SU-DHL-6 (cell line): ENCODE results near the gene SLC35E4.
A peak's percentile ranks its signal among the peaks of the same experiment; 100 is the strongest.
"Not testable (repeated sequence)": the region's sequence is repeated elsewhere in the genome, so short reads cannot be mapped to it uniquely, and the experiment has no call there.

Experiments used
- H2AFZ ChIP-seq: fragments of 200-600 bp; sonication (generic); 2 replicates; pipeline ENCODE4 v1.6.1; 2014; ENCODE audit warnings: low read depth, mild to moderate bottlenecking, moderate library complexity, mixed read lengths, antibody characterized with exemption, low read length; ENCODE audit not compliant: severe bottlenecking
- H3F3A ChIP-seq: fragments of 200-600 bp; shearing (Covaris generic); 2 replicates; pipeline ENCODE4 v1.6.0; 2016; ENCODE audit warnings: antibody characterized with exemption, mild to moderate bottlenecking; ENCODE audit not compliant: insufficient read depth
- H3K27ac ChIP-seq: fragments of 200-600 bp; sonication (generic); 2 replicates; pipeline ENCODE4 v1.5.1; 2016; ENCODE audit warnings: low read depth, mild to moderate bottlenecking, low read length, moderate library complexity, mixed read lengths
- H3K27me3 ChIP-seq: fragments of 200-600 bp; sonication (generic), shearing (Covaris generic); 2 replicates; pipeline ENCODE4 v1.6.0; 2014; ENCODE audit warnings: mild to moderate bottlenecking, low read length
- H3K36me3 ChIP-seq: fragments of 200-600 bp; sonication (generic); 2 replicates; pipeline ENCODE4 v1.6.1; 2014; ENCODE audit warnings: mild to moderate bottlenecking, low read length, mixed read lengths
- H3K4me2 ChIP-seq: fragments of 300-600, 200-600 bp; shearing (Covaris generic), sonication (generic); 2 replicates; pipeline ENCODE4 v1.6.0; 2014; ENCODE audit warnings: low read length, low read depth, mild to moderate bottlenecking; ENCODE audit not compliant: poor library complexity, severe bottlenecking
- H3K4me3 ChIP-seq: fragments of 200-600 bp; sonication (generic); 2 replicates; pipeline ENCODE4 v1.5.1; 2014; ENCODE audit warnings: antibody characterized with exemption, low read length, mild to moderate bottlenecking, mixed read lengths; ENCODE audit not compliant: insufficient read depth, poor library complexity, severe bottlenecking
- H3K79me2 ChIP-seq: fragments of 200-600 bp; sonication (generic); 2 replicates; pipeline ENCODE4 v1.6.1; 2014; ENCODE audit warnings: mild to moderate bottlenecking, low read length, moderate library complexity; ENCODE audit not compliant: insufficient read depth
- H3K9ac ChIP-seq: fragments of 200-600 bp; sonication (generic); 2 replicates; pipeline ENCODE4 v1.7.0; 2014; ENCODE audit warnings: mild to moderate bottlenecking, low read length
- H3K9me2 ChIP-seq: fragments of 200-600 bp; sonication (generic); replicated peaks from 2 replicates; pipeline ENCODE4 v1.6.1; 2014; ENCODE audit warnings: low read length; ENCODE audit not compliant: insufficient read depth
- H3K9me3 ChIP-seq: fragments of 200-600 bp; sonication (generic); 2 replicates; pipeline ENCODE4 v1.6.1; 2014; ENCODE audit warnings: low read length, mixed read lengths; ENCODE audit not compliant: insufficient read depth
- H4K20me1 ChIP-seq: fragments of 200-600 bp; sonication (generic); 2 replicates; pipeline ENCODE4 v1.6.1; 2014; ENCODE audit warnings: low read depth, mild to moderate bottlenecking, antibody characterized with exemption, low read length, moderate library complexity, mixed read lengths
- EZH2phosphoT487 ChIP-seq: fragments of 200-600 bp; sonication (generic), shearing (Covaris generic); conservative IDR thresholded peaks from 2 replicates; pipeline ENCODE4 v1.6.1; 2018; ENCODE audit warnings: mild to moderate bottlenecking, antibody characterized with exemption, low read length, moderate library complexity, mixed read lengths
- TF ChIP-seq, protein P1 (sequence below): fragments of 200-600 bp; sonication (generic); IDR thresholded peaks from one replicate; pipeline ENCODE4 v1.5.1; 2017; ENCODE audit warnings: antibody characterized with exemption, mild to moderate bottlenecking, low read length, moderate library complexity; ENCODE audit not compliant: insufficient read depth, poor library complexity, severe bottlenecking

Gene SLC35E4

DNA sequence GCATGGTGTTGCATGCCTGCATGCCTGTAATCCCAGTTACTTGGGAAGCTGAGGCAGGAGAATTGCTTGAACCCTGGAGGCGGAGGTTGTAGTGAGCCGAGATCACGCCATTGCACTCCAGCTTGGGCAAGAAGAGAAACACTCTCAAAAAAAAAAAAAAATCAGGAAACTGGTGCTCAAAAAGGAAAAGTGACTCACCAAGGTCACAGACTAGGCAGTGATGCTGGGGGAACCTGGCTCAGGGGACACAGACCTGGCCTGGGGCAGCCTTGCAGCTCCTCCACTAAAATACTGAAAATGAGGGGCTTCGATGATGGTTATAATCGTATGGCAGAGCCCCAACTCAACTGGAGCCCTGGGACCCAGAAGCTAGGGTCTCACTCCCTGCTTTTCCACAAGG lies 8.1 kb upstream of the SLC35E4 start:
- H2AFZ ChIP-seq = no peak overlapping the region
- no peaks in the 10 kb centered on the region for H3K9me2 ChIP-seq
- no peak overlapping the region for H3K9ac ChIP-seq
- no peaks in the 10 kb centered on the region for H3K79me2 ChIP-seq
- H3K27me3 ChIP-seq = no peaks in the 10 kb centered on the region
- TF ChIP-seq, protein P1, sequence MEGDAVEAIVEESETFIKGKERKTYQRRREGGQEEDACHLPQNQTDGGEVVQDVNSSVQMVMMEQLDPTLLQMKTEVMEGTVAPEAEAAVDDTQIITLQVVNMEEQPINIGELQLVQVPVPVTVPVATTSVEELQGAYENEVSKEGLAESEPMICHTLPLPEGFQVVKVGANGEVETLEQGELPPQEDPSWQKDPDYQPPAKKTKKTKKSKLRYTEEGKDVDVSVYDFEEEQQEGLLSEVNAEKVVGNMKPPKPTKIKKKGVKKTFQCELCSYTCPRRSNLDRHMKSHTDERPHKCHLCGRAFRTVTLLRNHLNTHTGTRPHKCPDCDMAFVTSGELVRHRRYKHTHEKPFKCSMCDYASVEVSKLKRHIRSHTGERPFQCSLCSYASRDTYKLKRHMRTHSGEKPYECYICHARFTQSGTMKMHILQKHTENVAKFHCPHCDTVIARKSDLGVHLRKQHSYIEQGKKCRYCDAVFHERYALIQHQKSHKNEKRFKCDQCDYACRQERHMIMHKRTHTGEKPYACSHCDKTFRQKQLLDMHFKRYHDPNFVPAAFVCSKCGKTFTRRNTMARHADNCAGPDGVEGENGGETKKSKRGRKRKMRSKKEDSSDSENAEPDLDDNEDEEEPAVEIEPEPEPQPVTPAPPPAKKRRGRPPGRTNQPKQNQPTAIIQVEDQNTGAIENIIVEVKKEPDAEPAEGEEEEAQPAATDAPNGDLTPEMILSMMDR = no peak
- no peak for TF ChIP-seq EZH2phosphoT487
- no peak overlapping the region for H3K4me2 ChIP-seq
- H3K4me3 ChIP-seq = no peak overlapping the region
- H3K27ac ChIP-seq = no peak overlapping the region
- no peaks in the 10 kb centered on the region for H3K36me3 ChIP-seq
- no peaks in the 10 kb centered on the region for H3K9me3 ChIP-seq
- no peaks in the 10 kb centered on the region for H4K20me1 ChIP-seq
- no peaks in the 10 kb centered on the region for H3F3A ChIP-seq

DNA sequence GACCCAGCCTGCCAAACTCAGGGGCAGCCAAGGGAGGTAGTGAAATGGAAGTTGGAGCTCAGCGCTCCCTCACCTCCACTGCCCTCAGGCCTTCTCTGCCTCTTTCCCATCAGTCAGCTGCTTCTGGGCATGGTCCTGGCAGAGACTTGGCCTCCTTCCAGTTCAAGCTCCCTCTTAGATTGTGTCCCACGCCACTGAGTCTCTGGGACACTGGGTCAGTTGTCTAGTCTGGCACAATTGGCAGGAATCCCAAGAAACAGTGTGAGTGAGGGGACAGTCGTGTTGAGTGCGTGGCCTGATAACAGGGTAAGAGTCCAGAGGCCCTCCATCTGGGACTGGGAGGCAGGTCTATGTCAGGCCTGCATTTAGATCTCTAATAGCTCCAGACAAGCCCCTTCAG lies 7.1 kb upstream of the SLC35E4 start:
- Histone ChIP-seq H3F3A (no peaks in the 10 kb centered on the region), H3K27ac (no peak overlapping the region)

DNA sequence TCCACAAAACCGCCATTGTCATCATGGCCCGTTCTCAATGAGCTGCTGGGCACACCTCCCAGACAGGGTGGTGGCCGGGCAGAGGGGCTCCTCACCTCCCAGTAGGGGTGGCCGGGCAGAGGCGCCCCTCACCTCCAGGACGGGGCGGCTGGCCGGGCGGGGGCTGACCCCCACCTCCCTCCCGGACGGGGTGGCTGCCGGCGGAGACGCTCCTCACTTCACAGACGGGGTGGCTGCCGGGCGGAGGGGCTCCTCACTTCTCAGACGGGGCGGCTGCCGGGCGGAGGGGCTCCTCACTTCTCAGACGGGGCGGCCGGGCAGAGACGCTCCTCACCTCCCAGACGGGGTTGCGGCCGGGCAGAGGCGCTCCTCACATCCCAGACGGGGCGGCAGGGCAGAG lies 4.1 kb upstream of the SLC35E4 start:
- not testable (repeated sequence) for H3K4me2 ChIP-seq, H4K20me1 ChIP-seq, H3K9me3 ChIP-seq, H3K9me2 ChIP-seq, H3K4me3 ChIP-seq, H3K27me3 ChIP-seq, H3K9ac ChIP-seq, H2AFZ ChIP-seq, H3F3A ChIP-seq, H3K27ac ChIP-seq, H3K79me2 ChIP-seq, H3K36me3 ChIP-seq

More for the DNA sequence above, 7.1 kb upstream of the SLC35E4 start:
- no peaks in the 10 kb centered on the region for H3K36me3 ChIP-seq
- H2AFZ ChIP-seq = no peak overlapping the region
- no peak overlapping the region for H3K4me3 ChIP-seq
- no peaks in the 10 kb centered on the region for H3K9me2 ChIP-seq
- H4K20me1 ChIP-seq = no peaks in the 10 kb centered on the region
- no peaks in the 10 kb centered on the region for H3K79me2 ChIP-seq
- no peaks in the 10 kb centered on the region for H3K9me3 ChIP-seq
- H3K4me2 ChIP-seq = no peak overlapping the region
- no peaks in the 10 kb centered on the region for H3K27me3 ChIP-seq
- no peak overlapping the region for H3K9ac ChIP-seq
- TF ChIP-seq, protein P1 = no peak
- no peak for TF ChIP-seq EZH2phosphoT487

DNA sequence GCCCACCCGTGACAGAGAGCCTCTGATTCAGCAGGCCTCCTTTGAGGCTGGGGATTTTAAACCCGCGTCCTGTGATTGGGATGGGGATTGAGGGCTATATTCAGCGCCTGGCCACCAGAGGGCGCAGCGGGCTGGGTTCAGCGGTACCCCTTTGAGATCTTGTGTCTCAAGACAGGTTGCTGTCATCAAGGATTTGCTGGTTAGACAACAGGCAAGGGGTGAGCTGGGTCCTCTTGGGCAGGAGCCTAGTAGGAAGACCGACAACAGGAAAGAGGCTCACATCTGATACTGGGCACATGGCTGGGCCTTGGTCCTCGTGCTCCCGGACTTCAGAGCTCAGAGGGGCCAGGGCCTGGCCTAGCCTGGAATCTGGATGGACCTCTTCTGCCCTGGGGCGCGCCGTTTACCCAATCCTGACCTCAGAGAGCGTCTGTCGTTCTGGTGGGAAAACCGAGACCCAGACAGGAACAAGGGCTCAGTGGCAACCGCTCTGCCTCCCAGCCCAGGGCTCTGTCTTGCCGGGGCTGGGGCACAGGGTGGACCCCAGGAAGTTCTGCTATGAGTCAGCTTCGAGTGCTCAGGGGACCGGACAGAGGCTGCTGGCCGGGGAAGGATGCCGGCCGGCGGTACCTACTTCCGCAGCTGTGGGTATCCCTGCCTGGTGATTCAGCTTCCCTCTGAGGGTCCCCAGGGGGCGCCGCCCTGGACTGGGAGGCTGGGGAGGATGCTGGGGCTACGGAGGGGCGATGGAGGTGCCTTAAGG lies 929 bp upstream of the SLC35E4 start:
- H3K9ac ChIP-seq = peak overlapping the region; percentile 61
- peak overlapping the region; percentile 74 for H3K4me2 ChIP-seq
- no peaks in the 10 kb centered on the region for H3K9me2 ChIP-seq
- peak overlapping the region; percentile 36 for H3K27ac ChIP-seq
- no peaks in the 10 kb centered on the region for H3K9me3 ChIP-seq
- H3F3A ChIP-seq = no peaks in the 10 kb centered on the region
- peak overlapping the region; percentile 43 for H3K4me3 ChIP-seq
- no peaks in the 10 kb centered on the region for H4K20me1 ChIP-seq
- H3K27me3 ChIP-seq = no peaks in the 10 kb centered on the region
- H3K79me2 ChIP-seq = no peaks in the 10 kb centered on the region
- H3K36me3 ChIP-seq = no peaks in the 10 kb centered on the region
- H2AFZ ChIP-seq = peak overlapping the region; percentile 100
- TF ChIP-seq EZH2phosphoT487 = no peak
- TF ChIP-seq, protein P1 = peak; percentile 89
